Gastroesophageal sphincter (tissue), 3 donors: ENCODE data around the gene RPTOR.

Experiments used
- CTCF ChIP-seq, 4 experiments: fragments of 200-600 bp in 2 of 4; fragments of 450-650 bp in 2 of 4; sonication (generic) in 1 of 4; IDR thresholded peaks; one replicate each; pipeline ENCODE4 v1.5.1; 2017 to 2019; ENCODE audit warnings: antibody characterized with exemption in 4 of 4, mild to moderate bottlenecking in 2 of 4, moderate library complexity in 2 of 4
- EP300 ChIP-seq: sonication (generic); formaldehyde crosslinking; IDR thresholded peaks from one replicate; pipeline ENCODE4 v1.6.1; 2017; ENCODE audit warnings: antibody characterized with exemption, mild to moderate bottlenecking
- POLR2A ChIP-seq, 2 donors: fragments of 450-650 bp; IDR thresholded peaks; one replicate each; pipeline ENCODE4 v1.6.1; 2017; ENCODE audit warnings: antibody characterized with exemption in 2 of 2, mild to moderate bottlenecking in 2 of 2, moderate library complexity in 1 of 2
- POLR2AphosphoS5 ChIP-seq: sonication (generic); formaldehyde crosslinking; IDR thresholded peaks from one replicate; pipeline ENCODE4 v1.6.1; 2017; ENCODE audit warnings: antibody characterized with exemption

GRCh38 chr17:80517641-80518040 lies 27.0 kb upstream of the RPTOR start:
- TF ChIP-seq CTCF (IDR thresholded peaks at IDR 0.05) (no peak), POLR2A (IDR thresholded peaks at IDR 0.05) (no peak), POLR2AphosphoS5 (no peak), EP300 (no peak)
